Fibroblast of skin of left biceps (primary cell): ENCODE measurements around the gene PARD3B.
"Not testable (repeated sequence)": the region's sequence is repeated elsewhere in the genome, so short reads cannot be mapped to it uniquely, and the experiment has no call there.

Experiments used
- DNase-seq, 2 experiments: peaks; one replicate each; pipeline ENCODE4 v3.0.0-alpha.2; 2013; ENCODE audit warnings: low read depth in 2 of 2

Gene PARD3B

GRCh38 chr2:205461678-205462665 is 916.7 kb downstream of the PARD3B start:
- DNase-seq = peak in 1 of 2 experiments; percentile 17

- no peak for DNase-seq
Observed at GRCh38 chr2:205462681-205463345, 917.5 kb downstream of the PARD3B start.

GRCh38 chr2:205463466-205464025 is 918.3 kb downstream of the PARD3B start:
- no peak for DNase-seq

- DNase-seq = no peak
Observed at GRCh38 chr2:205464681-205465080, 919.4 kb downstream of the PARD3B start.

GRCh38 chr2:205465791-205466190 is 920.5 kb downstream of the PARD3B start:
- DNase-seq = no peak

- DNase-seq = no peak
Observed at GRCh38 chr2:205471776-205472175, 926.5 kb downstream of the PARD3B start.

GRCh38 chr2:205473791-205474190 is 928.5 kb downstream of the PARD3B start:
- DNase-seq = no peak

- peak; percentile 76 to 77 for DNase-seq
Observed at GRCh38 chr2:205474741-205475415, 929.6 kb downstream of the PARD3B start.

GRCh38 chr2:205475416-205475768 is 930.1 kb downstream of the PARD3B start:
- no peak for DNase-seq

GRCh38 chr2:205477016-205477705 is 931.9 kb downstream of the PARD3B start:
- no peak for DNase-seq

- DNase-seq = no peak
Observed at GRCh38 chr2:205481861-205482260, 936.6 kb downstream of the PARD3B start.

- no peak for DNase-seq
Observed at GRCh38 chr2:205482399-205483081, 937.3 kb downstream of the PARD3B start.

- DNase-seq = no peak
Observed at GRCh38 chr2:205483095-205483494, 937.8 kb downstream of the PARD3B start.

GRCh38 chr2:205484215-205484614 is 938.9 kb downstream of the PARD3B start:
- DNase-seq = no peak

- DNase-seq = no peak
Observed at GRCh38 chr2:205484764-205485163, 939.5 kb downstream of the PARD3B start.

- not testable (repeated sequence) for DNase-seq
Observed at GRCh38 chr2:205493528-205493927, 948.3 kb downstream of the PARD3B start.

- DNase-seq = no peak
Observed at GRCh38 chr2:205494537-205495235, 949.4 kb downstream of the PARD3B start.

GRCh38 chr2:205495819-205496218 is 950.5 kb downstream of the PARD3B start:
- DNase-seq = no peak

- DNase-seq = no peak
Observed at GRCh38 chr2:205496370-205496769, 951.1 kb downstream of the PARD3B start.

GRCh38 chr2:205496772-205497171 is 951.5 kb downstream of the PARD3B start:
- DNase-seq = peak; percentile 95
